Amniotic stem cell (primary cell): Measurements from ENCODE around the gene WFS1.

Source experiments
- DNase-seq: peaks from one replicate; lab custom pipeline; 2025; lab: John Stamatoyannopoulos, UW

The WFS1 gene

GRCh38 chr4:6340446-6341015 is 70.9 kb downstream of the WFS1 start:
- DNase-seq = no peak

- DNase-seq = no peak
Measured at GRCh38 chr4:6341696-6342095, 72.0 kb downstream of the WFS1 start.

DNA sequence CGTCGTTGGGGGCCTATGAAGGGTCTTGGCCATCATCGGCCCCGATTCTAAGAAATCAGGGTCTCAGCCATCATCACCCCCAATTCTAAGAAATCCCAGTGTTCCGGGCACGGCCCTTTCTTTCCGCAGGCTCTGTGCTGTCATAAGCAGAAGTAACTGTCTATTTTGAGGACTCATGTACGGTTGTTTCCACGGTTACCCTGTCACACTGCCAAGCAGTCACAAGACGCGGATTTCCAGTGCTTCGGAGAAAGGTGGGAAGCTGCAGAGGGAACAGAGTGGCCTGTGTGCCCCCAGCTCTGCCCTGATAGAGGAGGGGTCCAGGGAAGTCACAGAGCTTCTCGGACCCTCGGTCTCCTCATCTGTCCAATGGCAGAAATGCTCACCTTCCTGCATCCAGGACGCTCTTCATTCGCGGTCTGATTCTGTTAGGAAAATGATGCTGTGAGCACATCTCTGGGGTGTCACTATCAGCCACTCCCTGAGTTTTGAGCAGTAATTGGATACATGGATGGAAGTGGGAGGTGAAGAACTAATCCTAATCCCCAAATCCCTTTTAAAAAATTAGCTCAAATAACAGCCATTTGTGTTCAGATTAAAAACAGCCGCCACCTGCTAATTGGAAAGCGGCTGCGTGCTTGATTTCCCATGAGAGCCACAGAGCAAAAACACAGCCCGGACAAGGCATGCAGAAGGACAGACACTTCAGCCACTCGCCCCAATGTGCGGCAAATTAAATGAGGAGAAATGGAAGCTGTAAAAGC is 73.1 kb downstream of the WFS1 start:
- no peak for DNase-seq

GRCh38 chr4:6343939-6344408 is 74.3 kb downstream of the WFS1 start:
- DNase-seq = peak; percentile 60

GRCh38 chr4:6345096-6345830 is 75.6 kb downstream of the WFS1 start:
- DNase-seq = no peak

- no peak for DNase-seq
Measured at GRCh38 chr4:6345866-6346265, 76.2 kb downstream of the WFS1 start.

GRCh38 chr4:6346373-6347110 is 76.9 kb downstream of the WFS1 start:
- no peak for DNase-seq

GRCh38 chr4:6347511-6348045 is 77.9 kb downstream of the WFS1 start:
- no peak for DNase-seq

GRCh38 chr4:6348408-6348807 is 78.8 kb downstream of the WFS1 start:
- no peak for DNase-seq

- DNase-seq = no peak
Measured at GRCh38 chr4:6349896-6350603, 80.4 kb downstream of the WFS1 start.

GRCh38 chr4:6350646-6351045 is 81.0 kb downstream of the WFS1 start:
- no peak for DNase-seq

- no peak for DNase-seq
Measured at GRCh38 chr4:6351246-6352000, 81.8 kb downstream of the WFS1 start.

GRCh38 chr4:6352031-6352692 is 82.5 kb downstream of the WFS1 start:
- DNase-seq = no peak
